Panc1 (cell line): Measurements from ENCODE around the gene SLC5A11.

Experiments used
- CTCF ChIP-seq: fragments of 450-650 bp; IDR thresholded peaks from 2 replicates; pipeline ENCODE4 v1.5.1; 2017; ENCODE audit warnings: mild to moderate bottlenecking
- POLR2AphosphoS5 ChIP-seq: IDR thresholded peaks from 2 replicates; pipeline ENCODE4 v1.6.1; 2012; ENCODE audit warnings: mild to moderate bottlenecking, low read depth, low read length, moderate library complexity

- no peak for TF ChIP-seq CTCF
- no peak for TF ChIP-seq POLR2AphosphoS5
Observed at GRCh38 chr16:24944206-24944605, 98.4 kb downstream of the SLC5A11 start.
